Urinary bladder (tissue), 4 donors: Measurements from ENCODE around the gene HCFC1. TPM values are rescaled to one million over a fixed set of nuclear protein-coding genes. Genes with fewer than 3 reads are reported as not detected.

Source experiments
- DNase-seq: peaks from one replicate; pipeline ENCODE4 v3.0.0-alpha.2; 2015; ENCODE audit errors: extremely low spot score
- H3K27ac ChIP-seq: one replicate; pipeline ENCODE4 v1.5.1; 2013; ENCODE audit warnings: low read depth, mild to moderate bottlenecking, moderate library complexity
- H3K36me3 ChIP-seq: one replicate; pipeline ENCODE4 v1.6.1; 2013; ENCODE audit warnings: mild to moderate bottlenecking, moderate library complexity; ENCODE audit not compliant: insufficient read depth
- H3K4me1 ChIP-seq: one replicate; pipeline ENCODE4 v1.6.1; 2013; ENCODE audit warnings: mild to moderate bottlenecking, moderate library complexity; ENCODE audit not compliant: insufficient read depth
- H3K4me3 ChIP-seq: one replicate; pipeline ENCODE4 v1.5.1; 2013; ENCODE audit warnings: low read depth, low read length
- WGBS: extraction: QIAGEN DNeasy Blood & Tissue Kit; methylation state at CpG from one replicate; pipeline ENCODE4 v1.1.7; 2013; 5-methylcytosine and 5-hydroxymethylcytosine counted together
- polyA plus RNA-seq: library from polyadenylated mRNA; stranded (reverse); fragments of 200-250 nt; gene quantifications from one replicate; pipeline ENCODE4 v1.2.3, GENCODE V29; 2013
- total RNA-seq: library from RNA; depleted of rRNA; stranded (reverse); fragments of >200 nt; gene quantifications from one replicate; pipeline ENCODE4 v1.2.3, GENCODE V29; 2014
- donor health status: healthy with polysubstance abuse.
- donor health status: healthy.

HCFC1 gene
- total and polyA plus RNA-seq, 2 donors = 15.4 to 35.2 TPM

GRCh38 chrX:153919281-153919680 is 52.3 kb downstream of the HCFC1 start:
- no peaks in the 10 kb centered on the region for H3K4me1 ChIP-seq
- WGBS = 96% methylated on average over 13 of the region's 13 CpGs
- H3K27ac ChIP-seq = no peak overlapping the region
- no peak for DNase-seq
- no peak overlapping the region for H3K4me3 ChIP-seq
- no peaks in the 10 kb centered on the region for H3K36me3 ChIP-seq

GRCh38 chrX:153917869-153918268 is 53.7 kb downstream of the HCFC1 start:
- 86% methylated on average over 6 of the region's 6 CpGs for WGBS
- H3K36me3 ChIP-seq = no peaks in the 10 kb centered on the region
- DNase-seq = no peak

GRCh38 chrX:153913701-153914100 is 57.9 kb downstream of the HCFC1 start:
- no peak overlapping the region for H3K4me3 ChIP-seq
- no peak overlapping the region for H3K27ac ChIP-seq
- H3K36me3 ChIP-seq = no peaks in the 10 kb centered on the region
- no peak for DNase-seq
- no peaks in the 10 kb centered on the region for H3K4me1 ChIP-seq
- 88% methylated on average over 17 of the region's 17 CpGs for WGBS

More at GRCh38 chrX:153917869-153918268, 53.7 kb downstream of the HCFC1 start:
- Histone ChIP-seq H3K27ac (no peak overlapping the region), H3K4me1 (no peaks in the 10 kb centered on the region), H3K4me3 (no peak overlapping the region)

GRCh38 chrX:153913211-153913610 is 58.4 kb downstream of the HCFC1 start:
- Histone ChIP-seq H3K4me1 (no peaks in the 10 kb centered on the region), H3K36me3 (no peaks in the 10 kb centered on the region), H3K4me3 (no peak overlapping the region), H3K27ac (no peak overlapping the region)
- 57% methylated on average over 17 of the region's 17 CpGs for WGBS
- DNase-seq = no peak

- 86% methylated on average over 6 of the region's 6 CpGs for WGBS
- Histone ChIP-seq H3K4me1 (no peaks in the 10 kb centered on the region), H3K36me3 (no peaks in the 10 kb centered on the region), H3K4me3 (no peak overlapping the region), H3K27ac (no peak overlapping the region)
- DNase-seq = no peak
Observed at GRCh38 chrX:153911798-153912197, 59.8 kb downstream of the HCFC1 start.

GRCh38 chrX:153910446-153910845 is 61.2 kb downstream of the HCFC1 start:
- DNase-seq = no peak
- H3K36me3 ChIP-seq = no peaks in the 10 kb centered on the region
- H3K4me3 ChIP-seq = no peak overlapping the region
- H3K4me1 ChIP-seq = no peaks in the 10 kb centered on the region
- 97% methylated on average over 22 of the region's 22 CpGs for WGBS
- H3K27ac ChIP-seq = no peak overlapping the region

GRCh38 chrX:153909980-153910360 is 61.6 kb downstream of the HCFC1 start:
- 94% methylated on average over 25 of the region's 25 CpGs for WGBS
- Histone ChIP-seq H3K4me1 (no peaks in the 10 kb centered on the region), H3K36me3 (no peaks in the 10 kb centered on the region), H3K27ac (no peak overlapping the region), H3K4me3 (no peak overlapping the region)
- no peak for DNase-seq

GRCh38 chrX:153909024-153909979 is 62.3 kb downstream of the HCFC1 start:
- Histone ChIP-seq H3K4me1 (no peaks in the 10 kb centered on the region), H3K27ac (no peak overlapping the region), H3K36me3 (no peaks in the 10 kb centered on the region), H3K4me3 (no peak overlapping the region)
- WGBS = 70% methylated on average over 37 of the region's 37 CpGs
- DNase-seq = no peak

GRCh38 chrX:153908219-153908860 is 63.3 kb downstream of the HCFC1 start:
- H3K4me1 ChIP-seq = no peaks in the 10 kb centered on the region
- WGBS = 93% methylated on average over 23 of the region's 23 CpGs
- no peak for DNase-seq
- H3K4me3 ChIP-seq = no peak overlapping the region
- no peaks in the 10 kb centered on the region for H3K36me3 ChIP-seq
- H3K27ac ChIP-seq = no peak overlapping the region

GRCh38 chrX:153907456-153907855 is 64.2 kb downstream of the HCFC1 start:
- DNase-seq = no peak
- no peak overlapping the region for H3K27ac ChIP-seq
- no peaks in the 10 kb centered on the region for H3K36me3 ChIP-seq
- H3K4me3 ChIP-seq = no peak overlapping the region
- no peaks in the 10 kb centered on the region for H3K4me1 ChIP-seq
- 77% methylated on average over 12 of the region's 12 CpGs for WGBS

- no peak for DNase-seq
- no peak overlapping the region for H3K27ac ChIP-seq
- no peaks in the 10 kb centered on the region for H3K4me1 ChIP-seq
- H3K4me3 ChIP-seq = no peak overlapping the region
- WGBS = 86% methylated on average over 27 of the region's 27 CpGs
- H3K36me3 ChIP-seq = no peaks in the 10 kb centered on the region
Observed at GRCh38 chrX:153906126-153906917, 65.3 kb downstream of the HCFC1 start.

GRCh38 chrX:153905481-153906095 is 66.0 kb downstream of the HCFC1 start:
- DNase-seq = no peak
- Histone ChIP-seq H3K27ac (no peak overlapping the region), H3K36me3 (no peaks in the 10 kb centered on the region), H3K4me3 (no peak overlapping the region), H3K4me1 (no peaks in the 10 kb centered on the region)
- 92% methylated on average over 32 of the region's 32 CpGs for WGBS
